Endothelial cell of umbilical vein (primary cell): ENCODE measurements around the gene THBS3.
"Not testable (repeated sequence)": the region's sequence is repeated elsewhere in the genome, so short reads cannot be mapped to it uniquely, and the experiment has no call there.

Experiments used
- EZH2 ChIP-seq: IDR thresholded peaks from 2 replicates; pipeline ENCODE4 v1.6.1; 2012; ENCODE audit warnings: borderline replicate concordance, low read depth, mild to moderate bottlenecking, moderate library complexity, low read length, inconsistent platforms; ENCODE audit not compliant: severe bottlenecking
- POLR2A ChIP-seq: IDR thresholded peaks from 2 replicates; pipeline ENCODE4 v1.6.1; 2012; ENCODE audit warnings: low read depth, mild to moderate bottlenecking, control low read depth, low read length
- POLR2AphosphoS5 ChIP-seq: IDR thresholded peaks from 2 replicates; pipeline ENCODE4 v1.6.1; 2012; ENCODE audit warnings: low read depth, mild to moderate bottlenecking, control low read depth, low read length, moderate library complexity; ENCODE audit not compliant: insufficient read depth

- TF ChIP-seq POLR2A, EZH2, POLR2AphosphoS5: not testable (repeated sequence)
These were observed 51.6 kb downstream of the THBS3 start for GRCh38 chr1:155155996-155156643.
